Sigmoid colon (tissue), 7 donors: ENCODE measurements around the gene FOXK2. TPM values are rescaled to one million over a fixed set of nuclear protein-coding genes. Genes with fewer than 3 reads are reported as not detected.

Experiments used
- DNase-seq: peaks from one replicate; pipeline ENCODE4 v3.0.0-alpha.2; 2019
- H3K27ac ChIP-seq, 4 donors: fragments of 200-600 bp; sonication (generic); one replicate each; pipeline ENCODE4 v1.5.1; 2016 to 2019; ENCODE audit warnings: mild to moderate bottlenecking in 1 of 4
- H3K27me3 ChIP-seq, 3 donors: fragments of 200-600 bp; sonication (generic); one replicate each; pipeline ENCODE4 v1.5.1; 2019; ENCODE audit warnings: mild to moderate bottlenecking in 1 of 3
- H3K36me3 ChIP-seq, 4 donors: fragments of 200-600 bp; sonication (generic); one replicate each; pipeline ENCODE4 v1.5.1; 2016 to 2019
- H3K4me1 ChIP-seq, 4 donors: fragments of 200-600 bp; sonication (generic); one replicate each; pipeline ENCODE4 v1.5.1; 2017 to 2019
- H3K4me3 ChIP-seq, 4 donors: fragments of 200-600 bp; sonication (generic); one replicate each; pipeline ENCODE4 v1.5.1; 2017 to 2019; ENCODE audit warnings: mild to moderate bottlenecking in 2 of 4, moderate library complexity in 1 of 4
- H3K9me3 ChIP-seq, 4 donors: fragments of 200-600 bp in 3 of 4; sonication (generic) in 3 of 4; one replicate each; pipeline versions ENCODE4 v1.5.1 to v1.6.1; 2013 to 2019
- CTCF ChIP-seq, 4 experiments: fragments of 450-650 bp in 3 of 4; fragments of 200-600 bp in 1 of 4; IDR thresholded peaks; one replicate each; pipeline ENCODE4 v1.5.1; 2016 to 2019; ENCODE audit warnings: antibody characterized with exemption in 4 of 4, mild to moderate bottlenecking in 3 of 4, moderate library complexity in 2 of 4
- EP300 ChIP-seq, 4 donors: sonication (generic); formaldehyde crosslinking; IDR thresholded peaks; one replicate each; pipeline ENCODE4 v1.6.1; 2017; ENCODE audit warnings: antibody characterized with exemption in 4 of 4
- POLR2A ChIP-seq, 2 donors: fragments of 450-650 bp; IDR thresholded peaks; one replicate each; pipeline ENCODE4 v1.6.1; 2016; ENCODE audit warnings: antibody characterized with exemption in 2 of 2, mild to moderate bottlenecking in 2 of 2, moderate library complexity in 2 of 2
- POLR2AphosphoS5 ChIP-seq, 4 donors: sonication (generic); formaldehyde crosslinking; IDR thresholded peaks; one replicate each; pipeline ENCODE4 v1.6.1; 2017; ENCODE audit warnings: antibody characterized with exemption in 4 of 4
- WGBS, 2 donors: extraction: QIAGEN DNeasy Blood & Tissue Kit; methylation state at CpG; one replicate each; pipeline ENCODE4 v1.1.7; 2013; 5-methylcytosine and 5-hydroxymethylcytosine counted together
- intact Hi-C: fragments of 100-400 bp; cut with DNase I; formaldehyde crosslinking; loops from one replicate; pipeline ENCODE4 v1.15.1; 2023
- polyA plus RNA-seq, 3 donors: library from polyadenylated mRNA; stranded (reverse); fragments of 200-250 nt; gene quantifications; one replicate each; pipeline ENCODE4 v1.2.3, GENCODE V29; 2013
- total RNA-seq, 4 donors: library from RNA; depleted of rRNA; stranded (reverse); fragments of >200 nt; gene quantifications; one replicate each; pipeline ENCODE4 v1.1.0, GENCODE V29; 2016
- donor health status: healthy with polysubstance abuse.
- donor health status: Bipolar disorder and iron deficiency.
- donor health status: healthy.

Gene FOXK2
- total and polyA plus RNA-seq, 7 donors, result 10.2 to 56.8 (median 29.3) TPM

- Histone ChIP-seq H3K27ac (no peak overlapping the region), H3K9me3 (no peaks in the 10 kb centered on the region), H3K36me3 (peaks cover 27 to 75% (median 39%) of the 10 kb centered on the region in 4 donors), H3K4me3 (no peak overlapping the region), H3K4me1 (peaks cover 0 to 8% (median 0%) of the 10 kb centered on the region in 4 donors), H3K27me3 (no peaks in the 10 kb centered on the region)
- DNase-seq, result no peak
- intact Hi-C loops, result no loop called here
- TF ChIP-seq EP300 (IDR thresholded peaks at IDR 0.05) (no peak), POLR2A (IDR thresholded peaks at IDR 0.05) (no peak), CTCF (IDR thresholded peaks at IDR 0.05) (no peak), POLR2AphosphoS5 (IDR thresholded peaks at IDR 0.05) (no peak)
- WGBS, 2 donors, result 34 to 70% methylated on average over 13 of the region's 13 CpGs
These were observed 33.1 kb upstream of the FOXK2 start for GRCh38 chr17:82486231-82487094.

GRCh38 chr17:82487910-82488309, 31.6 kb upstream of the FOXK2 start:
- WGBS, 2 donors, result 88 to 89% methylated on average over 14 of the region's 14 CpGs
- DNase-seq, result no peak
- Histone ChIP-seq H3K9me3 (no peaks in the 10 kb centered on the region), H3K4me3 (no peak overlapping the region), H3K4me1 (peaks cover 0 to 13% (median 4%) of the 10 kb centered on the region in 4 donors), H3K27me3 (no peaks in the 10 kb centered on the region), H3K27ac (peak overlapping the region in 1 of 4 donors; percentile 76), H3K36me3 (peaks cover 27 to 60% (median 37%) of the 10 kb centered on the region in 4 donors)
- intact Hi-C loops, result no loop called here
- TF ChIP-seq CTCF (IDR thresholded peaks at IDR 0.05), result no peak
- no peak for TF ChIP-seq POLR2A (IDR thresholded peaks at IDR 0.05)
- no peak for TF ChIP-seq EP300 (IDR thresholded peaks at IDR 0.05)
- no peak for TF ChIP-seq POLR2AphosphoS5 (IDR thresholded peaks at IDR 0.05)

GRCh38 chr17:82489117-82489516, 30.4 kb upstream of the FOXK2 start:
- no peak for TF ChIP-seq POLR2A (IDR thresholded peaks at IDR 0.05)
- TF ChIP-seq EP300 (IDR thresholded peaks at IDR 0.05), result no peak
- no peak for TF ChIP-seq POLR2AphosphoS5 (IDR thresholded peaks at IDR 0.05)
- TF ChIP-seq CTCF (IDR thresholded peaks at IDR 0.05), result no peak
- Histone ChIP-seq H3K27me3 (no peaks in the 10 kb centered on the region), H3K27ac (peak overlapping the region in 3 of 4 donors; percentile 50 to 76 (median 51)), H3K4me3 (no peak overlapping the region), H3K4me1 (peaks cover 0 to 23% (median 12%) of the 10 kb centered on the region in 4 donors), H3K9me3 (no peaks in the 10 kb centered on the region), H3K36me3 (peaks cover 25 to 48% (median 30%) of the 10 kb centered on the region in 4 donors)
- WGBS, 2 donors, result 82 to 83% methylated on average over 8 of the region's 8 CpGs
- DNase-seq, result peak; percentile 70
- intact Hi-C loops, result no loop called here

- Histone ChIP-seq H3K36me3 (peaks cover 18 to 39% (median 24%) of the 10 kb centered on the region in 4 donors), H3K27me3 (no peaks in the 10 kb centered on the region), H3K9me3 (no peaks in the 10 kb centered on the region), H3K4me3 (no peak overlapping the region), H3K27ac (peak overlapping the region in 2 of 4 donors; percentile 51 to 76), H3K4me1 (peaks cover 0 to 28% (median 16%) of the 10 kb centered on the region in 4 donors)
- DNase-seq, result no peak
- intact Hi-C loops, result loop anchor here (5.0 to 10.0 kb wide), 2 partner anchors 138 to 155 kb away; partner anchors contain the start of gene WDR45B
- TF ChIP-seq POLR2A (IDR thresholded peaks at IDR 0.05) (no peak), POLR2AphosphoS5 (IDR thresholded peaks at IDR 0.05) (no peak), CTCF (IDR thresholded peaks at IDR 0.05) (no peak), EP300 (IDR thresholded peaks at IDR 0.05) (no peak)
- 88 to 90% methylated on average over 21 of the region's 21 CpGs for WGBS, 2 donors
These were observed 29.6 kb upstream of the FOXK2 start for GRCh38 chr17:82489851-82490511.
